HAP-1 (cell line): Measurements from ENCODE around the gene BTLA.
"Not testable (repeated sequence)": the region's sequence is repeated elsewhere in the genome, so short reads cannot be mapped to it uniquely, and the experiment has no call there.

Source experiments
- DNase-seq, 2 experiments: peaks; one replicate each; pipeline ENCODE4 v3.0.0-alpha.2; 2016 to 2020; ENCODE audit warnings: low spot score in 2 of 2
- H3K27me3 ChIP-seq: fragments of 250-450 bp; sonication (Bioruptor Pico); 2 replicates; pipeline ENCODE4 v1.5.1; 2020; ENCODE audit warnings: low read depth, mild to moderate bottlenecking, moderate library complexity
- H3K36me3 ChIP-seq: fragments of 250-450 bp; sonication (Bioruptor Pico); replicated peaks from 2 replicates; pipeline ENCODE4 v1.5.1; 2020; ENCODE audit warnings: mild to moderate bottlenecking
- H3K4me1 ChIP-seq: fragments of 250-450 bp; sonication (Bioruptor Pico); 2 replicates; pipeline ENCODE4 v1.5.1; 2020; ENCODE audit warnings: mild to moderate bottlenecking
- H3K4me3 ChIP-seq: fragments of 250-450 bp; sonication (Bioruptor Pico); 2 replicates; pipeline ENCODE4 v1.5.1; 2020; ENCODE audit warnings: mild to moderate bottlenecking, moderate library complexity
- H3K9me3 ChIP-seq: fragments of 250-450 bp; sonication (Bioruptor Pico); 2 replicates; pipeline ENCODE4 v1.5.1; 2020; ENCODE audit warnings: mild to moderate bottlenecking, moderate library complexity
- in situ Hi-C: fragments of 300-500 bp; cut with MboI; formaldehyde crosslinking; loops from 3 replicates; pipeline ENCODE4 v1.14.3; 2020; ENCODE audit warnings: low sequenced_read_pairs, inconsistent platforms, mixed read lengths

Gene BTLA

GRCh38 chr3:112504123-112504522 is 4.9 kb upstream of the BTLA start:
- no peak for DNase-seq
- Histone ChIP-seq H3K9me3 (no peaks in the 10 kb centered on the region), H3K36me3 (no peaks in the 10 kb centered on the region), H3K27me3 (no peaks in the 10 kb centered on the region), H3K4me3 (no peak overlapping the region), H3K4me1 (no peaks in the 10 kb centered on the region)
- in situ Hi-C loops: no loop called here

- no peaks in the 10 kb centered on the region for H3K4me1 ChIP-seq
- no peaks in the 10 kb centered on the region for H3K36me3 ChIP-seq
- H3K27me3 ChIP-seq: no peaks in the 10 kb centered on the region; the same call in 1 of the 2 replicates
- DNase-seq: no peak
- H3K9me3 ChIP-seq: no peaks in the 10 kb centered on the region
- H3K4me3 ChIP-seq: no peak overlapping the region
- in situ Hi-C loops: no loop called here
Measured at GRCh38 chr3:112503304-112503972, 4.2 kb upstream of the BTLA start.

- Histone ChIP-seq H3K4me1 (no peaks in the 10 kb centered on the region), H3K36me3 (no peaks in the 10 kb centered on the region), H3K9me3 (no peaks in the 10 kb centered on the region), H3K27me3 (no peaks in the 10 kb centered on the region; the same call in 1 of the 2 replicates), H3K4me3 (no peak overlapping the region)
- DNase-seq: no peak
- in situ Hi-C loops: no loop called here
Measured at GRCh38 chr3:112500621-112501020, 1.3 kb upstream of the BTLA start.

GRCh38 chr3:112497897-112498548 is 1.2 kb downstream of the BTLA start:
- in situ Hi-C loops: no loop called here
- Histone ChIP-seq H3K4me1 (no peaks in the 10 kb centered on the region), H3K4me3 (no peak overlapping the region), H3K36me3 (no peaks in the 10 kb centered on the region), H3K9me3 (no peaks in the 10 kb centered on the region), H3K27me3 (no peaks in the 10 kb centered on the region; the same call in 1 of the 2 replicates)
- DNase-seq: no peak

GRCh38 chr3:112496366-112497067 is 2.8 kb downstream of the BTLA start:
- in situ Hi-C loops: no loop called here

GRCh38 chr3:112494448-112494767 is 4.9 kb downstream of the BTLA start:
- in situ Hi-C loops, H3K4me3 ChIP-seq, H3K27me3 ChIP-seq: not testable (repeated sequence)

More at GRCh38 chr3:112496366-112497067, 2.8 kb downstream of the BTLA start:
- H3K36me3 ChIP-seq: no peaks in the 10 kb centered on the region
- H3K27me3 ChIP-seq: no peaks in the 10 kb centered on the region; the same call in 1 of the 2 replicates
- H3K9me3 ChIP-seq: no peaks in the 10 kb centered on the region
- H3K4me3 ChIP-seq: no peak overlapping the region
- no peak for DNase-seq
- no peaks in the 10 kb centered on the region for H3K4me1 ChIP-seq

GRCh38 chr3:112492124-112492523 is 7.1 kb downstream of the BTLA start:
- no peaks in the 10 kb centered on the region for H3K4me1 ChIP-seq
- no peaks in the 10 kb centered on the region for H3K9me3 ChIP-seq
- H3K36me3 ChIP-seq: no peaks in the 10 kb centered on the region
- no peak overlapping the region for H3K4me3 ChIP-seq
- no peak for DNase-seq
- H3K27me3 ChIP-seq: no peaks in the 10 kb centered on the region
- in situ Hi-C loops: no loop called here

More at GRCh38 chr3:112494448-112494767, 4.9 kb downstream of the BTLA start:
- H3K36me3 ChIP-seq, H3K4me1 ChIP-seq, H3K9me3 ChIP-seq, DNase-seq: not testable (repeated sequence)

GRCh38 chr3:112491373-112491772 is 7.9 kb downstream of the BTLA start:
- in situ Hi-C loops: no loop called here
- Histone ChIP-seq H3K4me1 (no peaks in the 10 kb centered on the region), H3K36me3 (no peaks in the 10 kb centered on the region), H3K4me3 (no peak overlapping the region), H3K9me3 (no peaks in the 10 kb centered on the region), H3K27me3 (no peaks in the 10 kb centered on the region)
- DNase-seq: no peak

GRCh38 chr3:112489674-112490479 is 9.4 kb downstream of the BTLA start:
- no peak for DNase-seq
- H3K36me3 ChIP-seq: no peaks in the 10 kb centered on the region
- in situ Hi-C loops: no loop called here
- H3K4me1 ChIP-seq: no peaks in the 10 kb centered on the region
- no peaks in the 10 kb centered on the region for H3K27me3 ChIP-seq
- H3K9me3 ChIP-seq: no peaks in the 10 kb centered on the region
- H3K4me3 ChIP-seq: no peak overlapping the region

- no peaks in the 10 kb centered on the region for H3K9me3 ChIP-seq
- no peak for DNase-seq
- no peak overlapping the region for H3K4me3 ChIP-seq
- in situ Hi-C loops: no loop called here
- peaks cover 4% of the 10 kb centered on the region for H3K4me1 ChIP-seq
- H3K36me3 ChIP-seq: no peaks in the 10 kb centered on the region
- no peaks in the 10 kb centered on the region for H3K27me3 ChIP-seq
Measured at GRCh38 chr3:112486811-112487505, 12.3 kb downstream of the BTLA start.

- in situ Hi-C loops: no loop called here
- H3K4me1 ChIP-seq: peaks cover 15% of the 10 kb centered on the region
- no peak for DNase-seq
- no peaks in the 10 kb centered on the region for H3K9me3 ChIP-seq
- no peaks in the 10 kb centered on the region for H3K27me3 ChIP-seq
- no peaks in the 10 kb centered on the region for H3K36me3 ChIP-seq
- H3K4me3 ChIP-seq: no peak overlapping the region
Measured at GRCh38 chr3:112484352-112484751, 14.9 kb downstream of the BTLA start.

GRCh38 chr3:112482675-112483074 is 16.6 kb downstream of the BTLA start:
- Histone ChIP-seq H3K36me3 (no peaks in the 10 kb centered on the region), H3K4me3 (no peak overlapping the region), H3K27me3 (no peaks in the 10 kb centered on the region), H3K9me3 (no peaks in the 10 kb centered on the region), H3K4me1 (peaks cover 19% of the 10 kb centered on the region)
- no peak for DNase-seq
- in situ Hi-C loops: no loop called here

- Histone ChIP-seq H3K4me3 (no peak overlapping the region), H3K27me3 (no peaks in the 10 kb centered on the region), H3K4me1 (peaks cover 19% of the 10 kb centered on the region), H3K9me3 (no peaks in the 10 kb centered on the region), H3K36me3 (no peaks in the 10 kb centered on the region)
- in situ Hi-C loops: no loop called here
- DNase-seq: peak; percentile 79 to 98
Measured at GRCh38 chr3:112481302-112481721, 18.0 kb downstream of the BTLA start.
